GM12891 (cell line): ENCODE results near the gene RBM39.
A peak's percentile ranks its signal among the peaks of the same experiment; 100 is the strongest.

Source experiments
- POLR2A ChIP-seq: IDR thresholded peaks from 2 replicates; pipeline ENCODE4 v1.6.1; 2011; ENCODE audit warnings: low read depth, low read length, control low read depth
- POLR2AphosphoS5 ChIP-seq: IDR thresholded peaks from 2 replicates; pipeline ENCODE4 v1.6.1; 2011; ENCODE audit warnings: low read depth, low read length, control low read depth
- POU2F2 ChIP-seq: IDR thresholded peaks from 2 replicates; pipeline ENCODE4 v1.6.1; 2011; ENCODE audit warnings: low read depth, mild to moderate bottlenecking, control low read depth, low read length, moderate library complexity
- TAF1 ChIP-seq: IDR thresholded peaks from 2 replicates; pipeline ENCODE4 v1.6.1; 2011; ENCODE audit warnings: low read depth, low read length, control low read depth

GRCh38 chr20:35698298-35699126, 43.5 kb downstream of the RBM39 start:
- TF ChIP-seq POLR2A (no peak), TAF1 (0 out of 2 replicates have a peak, but pooled peaks have one; percentile 12), POLR2AphosphoS5 (no peak), POU2F2 (no peak)
